Aorta (tissue), 5 donors: Measurements from ENCODE around the gene FAM13A. TPM values are rescaled to one million over a fixed set of nuclear protein-coding genes. Genes with fewer than 3 reads are reported as not detected.

Experiments used
- ATAC-seq: fragments of 200-7000 bp; cut with Tn5 transposase; one replicate; pipeline ENCODE4 v1.9.1; 2022; ENCODE audit warnings: moderate library complexity; ENCODE audit not compliant: low FRiP score
- DNase-seq, 2 donors: peaks; one replicate each; pipeline ENCODE4 v3.0.0-alpha.2; 2020
- H3K27ac ChIP-seq, 2 donors: one replicate each; pipeline ENCODE4 v1.5.1; 2013; ENCODE audit warnings: low read length in 2 of 2, mild to moderate bottlenecking in 2 of 2, moderate library complexity in 2 of 2, control low read depth in 1 of 2, inconsistent platforms in 1 of 2, low read depth in 1 of 2
- H3K27me3 ChIP-seq, 2 donors: one replicate each; pipeline ENCODE4 v1.6.1; 2013; ENCODE audit warnings: control low read depth in 1 of 2, low read length in 1 of 2, mild to moderate bottlenecking in 1 of 2, moderate library complexity in 1 of 2; ENCODE audit not compliant: insufficient read depth in 2 of 2, control insufficient read depth in 1 of 2
- H3K36me3 ChIP-seq, 2 donors: one replicate each; pipeline ENCODE4 v1.6.1; 2013; ENCODE audit warnings: control low read depth in 1 of 2, low read length in 1 of 2, mild to moderate bottlenecking in 1 of 2; ENCODE audit not compliant: insufficient read depth in 2 of 2, control insufficient read depth in 1 of 2
- H3K4me1 ChIP-seq, 2 donors: one replicate each; pipeline ENCODE4 v1.6.1; 2013; ENCODE audit warnings: low read length in 2 of 2, control low read depth in 1 of 2, mild to moderate bottlenecking in 1 of 2, moderate library complexity in 1 of 2; ENCODE audit not compliant: insufficient read depth in 2 of 2, control insufficient read depth in 1 of 2
- H3K4me3 ChIP-seq, 2 donors: one replicate each; pipeline ENCODE4 v1.5.1; 2013; ENCODE audit warnings: low read length in 2 of 2, control low read depth in 1 of 2, mild to moderate bottlenecking in 1 of 2
- H3K9me3 ChIP-seq: one replicate; pipeline ENCODE4 v1.6.1; 2013; ENCODE audit warnings: mild to moderate bottlenecking, low read length; ENCODE audit not compliant: control insufficient read depth
- WGBS, 2 donors: extraction: QIAGEN DNeasy Blood & Tissue Kit; methylation state at CpG; one replicate each; pipeline ENCODE4 v1.1.7; 2013; 5-methylcytosine and 5-hydroxymethylcytosine counted together
- intact Hi-C, 2 donors: fragments of 100-400 bp; cut with DNase I; formaldehyde crosslinking; loops; one replicate each; pipeline versions ENCODE4 v1.14.2 to v1.15.0; 2022
- polyA plus RNA-seq, 2 donors: library from polyadenylated mRNA; stranded (reverse); fragments of 200-250 nt; gene quantifications; one replicate each; pipeline ENCODE4 v1.2.3, GENCODE V29; 2013
- total RNA-seq, 2 donors: library from RNA; stranded (reverse); fragmentation: NEBNext Ultra II Directional; extraction: Animal tissue kit (Norgen Biotek cat#: 25700); gene quantifications; one replicate each; pipeline ENCODE4 v1.2.1, GENCODE V29; 2021
- donor health status: healthy with polysubstance abuse.
- donor health status: Bipolar disorder and iron deficiency.
- donor health status: DM: no; HTN: no; CAD: no.
- donor health status: DM: no; HTN: no; CAD: no.
- donor health status: DM: yes; HTN: yes; CAD: no.

The FAM13A gene
- total and polyA plus RNA-seq, 4 donors: 9.0 to 60.3 (median 23.5) TPM

DNA sequence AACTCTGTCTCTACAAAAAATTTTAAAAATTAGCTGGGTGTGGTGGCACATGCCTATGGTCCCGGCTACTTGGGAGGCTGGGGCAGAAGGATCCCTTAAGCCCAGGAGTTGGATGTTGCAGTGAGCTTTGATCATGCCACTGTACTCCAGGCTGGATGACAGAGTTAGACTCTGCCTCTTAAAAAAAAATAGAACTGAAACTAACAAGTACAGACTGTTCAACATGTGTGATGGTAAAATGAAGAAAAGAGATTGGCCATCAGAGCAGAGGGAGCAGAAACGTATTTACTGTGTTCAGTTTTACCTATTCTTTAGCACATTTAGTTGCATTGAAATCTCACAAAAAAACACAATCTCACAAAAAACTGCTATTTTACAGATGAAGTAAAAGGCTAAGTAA, 281.5 kb downstream of the FAM13A start:
- intact Hi-C loops: no loop called here
- no peaks in the 10 kb centered on the region for H3K4me1 ChIP-seq
- H3K27ac ChIP-seq: no peak overlapping the region
- no peaks in the 10 kb centered on the region for H3K27me3 ChIP-seq
- no peaks in the 10 kb centered on the region for H3K9me3 ChIP-seq
- 95 to 98% methylated on average over 2 of the region's 2 CpGs for WGBS, 2 donors
- DNase-seq (no peak), ATAC-seq (no peak)
- H3K36me3 ChIP-seq: peaks cover 0 to 3% of the 10 kb centered on the region in 2 donors
- H3K4me3 ChIP-seq: no peak overlapping the region

DNA sequence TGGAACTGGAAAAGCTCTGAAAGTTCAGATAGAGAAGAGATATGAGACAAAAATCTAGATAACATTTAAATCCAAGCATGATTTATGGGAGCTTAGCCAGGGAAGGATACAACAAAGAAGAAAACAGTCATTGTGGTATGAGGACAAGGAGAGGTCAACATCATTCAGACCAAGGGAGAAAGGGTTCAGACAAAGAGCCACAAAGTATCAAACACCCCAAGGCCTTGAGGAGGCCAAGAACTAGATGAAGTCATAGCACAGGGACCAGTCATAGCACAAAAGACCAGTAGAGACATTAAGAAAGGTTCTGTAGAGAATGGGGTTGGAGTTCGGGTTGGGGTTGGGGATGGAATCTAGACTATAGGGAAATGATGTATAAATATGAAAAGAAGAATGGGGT, 282.0 kb downstream of the FAM13A start:
- no peaks in the 10 kb centered on the region for H3K9me3 ChIP-seq
- DNase-seq (no peak), ATAC-seq (no peak)
- no peaks in the 10 kb centered on the region for H3K27me3 ChIP-seq
- H3K4me3 ChIP-seq: no peak overlapping the region
- H3K4me1 ChIP-seq: no peaks in the 10 kb centered on the region
- intact Hi-C loops: no loop called here
- no peak overlapping the region for H3K27ac ChIP-seq
- peaks cover 0 to 3% of the 10 kb centered on the region in 2 donors for H3K36me3 ChIP-seq
- 95% methylated on average over 1 of the region's 1 CpG for WGBS, 2 donors

DNA sequence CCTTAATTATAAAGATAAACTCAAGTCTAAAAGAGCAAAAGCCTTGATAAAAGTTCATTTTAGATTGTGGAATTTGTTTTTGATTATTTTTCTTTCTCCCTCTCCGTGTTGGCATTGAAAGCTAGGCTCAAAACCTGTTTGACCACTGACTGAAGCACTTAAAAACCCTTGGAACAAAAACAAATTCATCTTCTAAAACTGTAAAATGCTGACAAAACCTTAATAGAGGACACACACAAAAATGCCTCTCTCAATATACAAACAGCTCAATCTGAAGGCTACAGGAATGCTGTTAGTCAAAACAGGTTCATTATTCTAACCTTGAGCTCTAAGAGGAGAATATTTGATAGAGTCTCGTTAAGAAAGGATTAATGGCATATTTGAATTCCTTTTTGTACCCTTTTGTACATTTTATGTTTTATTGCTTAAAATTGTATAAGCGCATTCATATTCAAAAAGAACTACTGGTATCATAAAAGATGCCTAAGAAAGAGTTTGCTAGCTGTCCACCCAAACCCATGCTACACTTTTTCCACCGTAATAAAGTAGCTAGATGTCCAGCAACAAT, 285.0 kb downstream of the FAM13A start:
- H3K4me1 ChIP-seq: no peaks in the 10 kb centered on the region
- no peak overlapping the region for H3K4me3 ChIP-seq
- intact Hi-C loops: no loop called here
- DNase-seq (no peak), ATAC-seq (no peak)
- 67 to 82% methylated on average over 4 of the region's 4 CpGs for WGBS, 2 donors
- H3K27ac ChIP-seq: no peak overlapping the region
- H3K36me3 ChIP-seq: no peaks in the 10 kb centered on the region
- H3K9me3 ChIP-seq: no peaks in the 10 kb centered on the region
- no peaks in the 10 kb centered on the region for H3K27me3 ChIP-seq

DNA sequence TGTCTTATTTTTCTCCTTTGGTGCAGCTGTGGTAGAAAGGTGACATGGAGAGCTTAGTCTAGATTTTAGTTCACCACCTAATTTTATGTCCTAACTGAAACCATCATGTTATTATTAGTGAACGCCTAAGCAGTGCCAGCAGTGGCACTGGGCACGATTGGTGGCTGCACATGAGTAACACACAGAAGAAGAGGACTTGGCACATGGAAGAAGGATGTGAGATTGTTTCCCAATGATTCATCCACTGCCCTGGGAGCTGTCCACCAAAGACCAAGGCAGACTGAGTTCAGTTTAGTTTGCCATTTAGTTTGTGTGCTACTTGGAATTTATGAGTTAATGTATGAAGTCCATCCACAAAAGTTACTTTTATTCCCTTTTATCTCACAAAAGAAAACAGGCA, 291.3 kb downstream of the FAM13A start:
- H3K36me3 ChIP-seq: no peaks in the 10 kb centered on the region
- DNase-seq: peak; percentile 59 to 84
- no peak overlapping the region for H3K4me3 ChIP-seq
- intact Hi-C loops: no loop called here
- 2 to 5% methylated on average over 2 of the region's 2 CpGs for WGBS, 2 donors
- no peaks in the 10 kb centered on the region for H3K27me3 ChIP-seq
- no peaks in the 10 kb centered on the region for H3K9me3 ChIP-seq
- H3K27ac ChIP-seq: no peak overlapping the region
- peak; percentile 70 for ATAC-seq
- H3K4me1 ChIP-seq: peaks cover 0 to 7% of the 10 kb centered on the region in 2 donors

DNA sequence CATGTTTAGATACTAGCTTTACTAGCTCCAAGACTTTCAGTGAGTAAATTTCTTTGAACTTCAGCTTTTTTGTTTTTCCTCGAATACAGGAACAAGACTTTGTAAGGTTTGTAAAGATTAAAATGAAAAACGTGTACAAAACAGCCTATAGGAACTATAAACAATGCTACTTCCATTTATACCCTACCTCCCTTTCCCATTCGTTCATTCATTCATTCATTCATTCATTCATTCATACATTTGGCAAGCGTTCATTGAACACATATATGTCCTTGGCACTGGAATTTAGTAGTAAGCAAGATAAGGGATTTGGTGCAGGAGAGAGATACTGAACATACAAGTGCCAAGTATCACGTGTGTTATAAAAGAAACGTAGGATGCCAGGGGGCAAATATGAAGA, 293.9 kb downstream of the FAM13A start:
- 78 to 85% methylated on average over 6 of the region's 6 CpGs for WGBS, 2 donors
- no peak overlapping the region for H3K4me3 ChIP-seq
- H3K27ac ChIP-seq: no peak overlapping the region
- no peaks in the 10 kb centered on the region for H3K27me3 ChIP-seq
- DNase-seq (no peak), ATAC-seq (no peak)
- no peaks in the 10 kb centered on the region for H3K9me3 ChIP-seq
- no peaks in the 10 kb centered on the region for H3K36me3 ChIP-seq
- intact Hi-C loops: no loop called here
- H3K4me1 ChIP-seq: peaks cover 0 to 7% of the 10 kb centered on the region in 2 donors

DNA sequence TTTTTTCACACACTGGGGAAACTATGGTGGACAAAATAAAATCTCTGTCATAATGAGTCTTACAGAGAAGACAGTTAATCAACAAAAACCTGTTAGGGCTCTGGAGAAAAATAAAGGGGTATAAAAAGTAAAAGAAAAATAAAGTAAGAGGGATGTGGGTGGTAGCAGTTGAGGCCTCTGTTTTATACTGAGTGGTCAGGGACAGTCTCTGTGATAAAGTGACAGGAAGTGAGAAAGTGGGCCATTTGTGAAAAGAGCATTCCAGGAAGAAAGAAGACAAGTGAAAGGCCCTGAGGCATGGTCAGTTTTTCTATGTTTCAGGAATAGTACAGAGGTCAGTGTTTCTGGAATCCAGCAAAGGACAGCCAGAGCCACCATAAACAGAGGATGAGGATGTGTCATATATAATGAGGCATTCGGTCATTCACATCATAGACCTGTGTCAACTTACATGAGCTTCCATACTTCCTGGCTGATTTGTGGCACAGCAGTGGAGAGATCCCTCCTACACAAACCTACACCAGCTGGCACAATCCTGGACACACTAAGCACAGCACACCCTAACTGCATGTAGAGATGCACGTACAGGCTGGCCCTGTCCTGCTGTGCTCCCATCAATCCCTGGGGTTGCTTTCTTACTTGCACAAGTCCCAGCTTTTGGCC, 295.0 kb downstream of the FAM13A start:
- no peak for ATAC-seq
- H3K27me3 ChIP-seq: no peaks in the 10 kb centered on the region
- no peaks in the 10 kb centered on the region for H3K36me3 ChIP-seq
- no peak for DNase-seq
- WGBS, 2 donors: 88 to 92% methylated on average over 2 of the region's 2 CpGs
- H3K4me3 ChIP-seq: no peak overlapping the region
- intact Hi-C loops: no loop called here
- H3K9me3 ChIP-seq: no peaks in the 10 kb centered on the region
- H3K4me1 ChIP-seq: peaks cover 0 to 7% of the 10 kb centered on the region in 2 donors
- peak overlapping the region in 1 of 2 donors; percentile 32 for H3K27ac ChIP-seq

DNA sequence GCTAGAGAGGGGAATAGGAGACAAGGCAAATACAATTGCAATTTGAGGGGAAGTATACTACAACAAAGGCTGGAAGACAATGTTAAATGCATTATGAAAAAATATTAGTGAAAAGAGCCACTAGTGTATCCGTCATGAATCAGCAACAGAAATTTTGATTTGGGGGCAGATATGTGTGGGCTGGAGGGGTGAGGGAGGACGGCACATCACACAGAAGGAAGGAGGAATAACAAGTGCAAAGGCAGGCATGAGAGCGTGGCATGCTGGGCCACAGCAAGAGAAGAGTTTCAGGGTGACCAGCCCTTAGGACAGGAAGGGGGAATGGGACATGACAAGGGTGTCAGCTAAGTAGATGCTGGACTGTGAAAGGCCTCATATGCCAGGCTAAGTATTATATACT, 295.6 kb downstream of the FAM13A start:
- peaks cover 0 to 8% of the 10 kb centered on the region in 2 donors for H3K4me1 ChIP-seq
- ATAC-seq: no peak
- H3K27me3 ChIP-seq: no peaks in the 10 kb centered on the region
- no peak for DNase-seq
- H3K4me3 ChIP-seq: no peak overlapping the region
- intact Hi-C loops: no loop called here
- no peak overlapping the region for H3K27ac ChIP-seq
- no peaks in the 10 kb centered on the region for H3K9me3 ChIP-seq
- WGBS, 2 donors: 94 to 95% methylated on average over 3 of the region's 3 CpGs
- H3K36me3 ChIP-seq: no peaks in the 10 kb centered on the region

DNA sequence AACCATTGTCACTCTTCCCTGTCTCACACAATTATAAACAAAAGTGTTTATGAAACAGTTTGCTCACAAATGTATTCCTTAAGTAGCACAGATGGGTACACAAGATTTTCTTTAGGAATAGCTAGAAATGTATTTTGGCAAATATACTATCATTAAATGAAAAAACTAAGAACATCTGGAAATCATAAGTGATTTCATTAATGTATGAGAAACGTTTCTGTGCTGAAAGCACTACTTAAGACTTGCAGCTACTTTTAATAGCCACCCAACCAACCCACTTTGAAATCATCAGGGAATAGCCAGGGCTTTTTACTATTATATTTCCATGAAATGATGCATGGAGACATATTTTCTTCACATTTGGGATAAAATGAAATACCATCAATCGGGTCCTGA, 297.1 kb downstream of the FAM13A start:
- Histone ChIP-seq H3K4me3 (no peak overlapping the region), H3K4me1 (peaks cover 0 to 6% of the 10 kb centered on the region in 2 donors), H3K9me3 (no peaks in the 10 kb centered on the region), H3K27ac (no peak overlapping the region), H3K27me3 (no peaks in the 10 kb centered on the region), H3K36me3 (no peaks in the 10 kb centered on the region)
- intact Hi-C loops: no loop called here
- no peak for ATAC-seq
- DNase-seq: no peak
- WGBS, 2 donors: 73% methylated on average over 2 of the region's 2 CpGs
